GM19238 (cell line): Measurements from ENCODE around the gene APOC4.
"Not testable (repeated sequence)": the region's sequence is repeated elsewhere in the genome, so short reads cannot be mapped to it uniquely, and the experiment has no call there.

Experiments used
- DNase-seq: peaks from one replicate; pipeline ENCODE4 v3.0.0; 2011; ENCODE audit warnings: low spot score; ENCODE audit not compliant: insufficient read length

Gene APOC4

DNA sequence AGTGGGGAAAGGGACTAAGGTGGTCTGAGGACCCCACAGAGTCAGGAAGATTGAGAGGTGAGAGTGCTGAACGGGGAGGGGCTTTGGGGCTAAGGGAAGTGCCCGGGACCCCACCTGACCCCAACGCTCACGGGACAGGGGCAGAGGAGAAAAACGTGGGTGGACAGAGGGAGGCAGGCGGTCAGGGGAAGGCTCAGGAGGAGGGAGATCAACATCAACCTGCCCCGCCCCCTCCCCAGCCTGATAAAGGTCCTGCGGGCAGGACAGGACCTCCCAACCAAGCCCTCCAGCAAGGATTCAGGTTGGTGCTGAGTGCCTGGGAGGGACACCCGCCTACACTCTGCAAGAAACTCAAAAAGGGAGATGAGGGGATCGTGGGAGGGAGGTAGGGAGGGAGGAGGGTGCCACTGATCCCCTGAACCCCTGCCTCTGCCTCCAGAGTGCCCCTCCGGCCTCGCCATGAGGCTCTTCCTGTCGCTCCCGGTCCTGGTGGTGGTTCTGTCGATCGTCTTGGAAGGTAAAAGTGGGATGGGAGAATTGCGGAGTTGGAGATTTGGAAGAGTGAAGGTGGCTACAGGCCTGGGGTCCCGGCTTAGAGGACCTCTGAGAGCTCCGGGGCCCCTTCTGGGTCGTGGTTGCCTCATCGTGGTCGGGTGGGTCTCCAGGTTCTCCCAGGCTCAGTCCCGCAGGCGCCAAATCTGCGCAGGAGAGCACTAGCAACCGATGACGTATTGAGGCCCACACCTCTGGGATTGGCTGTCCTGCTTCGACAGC lies 27.4 kb upstream of the APOC4 start, which contains the start of gene APOC1:
Gene APOC1 (plus strand): TSS at position 176 of the 774 bp plus-strand sequence. CDS start 284 bp downstream, at position 460.
- peak; percentile 98 for DNase-seq

- DNase-seq = no peak
Observed at GRCh38 chr19:44924243-44924725, 17.8 kb upstream of the APOC4 start.

- no peak for DNase-seq
Observed at GRCh38 chr19:44925114-44925891, 16.7 kb upstream of the APOC4 start.

- DNase-seq = not testable (repeated sequence)
Observed at GRCh38 chr19:44926245-44927077, 15.6 kb upstream of the APOC4 start.

DNA sequence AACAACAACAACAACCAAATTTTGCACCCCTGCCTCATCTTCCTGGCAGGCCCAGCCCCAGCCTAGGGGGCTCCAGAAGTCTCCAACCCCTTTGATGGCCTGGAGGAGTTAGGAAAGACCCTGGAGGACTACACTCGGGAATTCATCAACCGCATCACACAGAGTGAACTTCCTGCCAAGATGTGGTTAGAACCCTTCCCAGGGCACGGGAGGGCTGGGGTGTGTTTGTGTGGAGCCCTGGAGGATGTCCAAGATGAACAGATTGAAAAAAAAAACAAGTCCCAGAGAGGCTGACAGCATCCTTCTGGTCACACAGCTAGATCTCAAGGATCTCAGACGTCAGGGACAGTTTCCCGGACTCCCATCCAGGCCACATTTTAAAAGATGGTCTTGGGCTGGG lies 14.3 kb upstream of the APOC4 start:
- no peak for DNase-seq

DNA sequence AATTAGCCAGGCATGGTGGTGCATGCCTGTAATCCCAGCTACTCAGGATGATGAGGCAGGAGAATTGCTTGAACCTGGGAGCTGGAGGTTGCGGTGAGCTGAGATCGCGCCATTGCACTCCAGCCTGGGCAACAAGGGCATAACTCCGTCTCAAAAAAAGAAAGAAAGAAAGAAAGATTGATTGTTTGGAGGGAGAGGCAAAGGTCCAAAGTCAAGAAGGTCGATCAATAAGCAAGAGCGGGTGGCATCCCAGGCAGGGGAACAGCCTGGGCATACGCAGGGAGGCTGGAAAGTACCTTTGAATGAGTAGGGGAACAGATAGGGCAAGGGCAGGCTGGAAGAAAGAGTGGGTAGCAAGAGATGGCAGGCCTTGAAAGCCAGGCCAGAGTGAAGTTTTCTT lies 11.9 kb upstream of the APOC4 start:
- DNase-seq = no peak

- DNase-seq = no peak
Observed at GRCh38 chr19:44931541-44931940, 10.5 kb upstream of the APOC4 start.

GRCh38 chr19:44939668-44940067 lies 2.4 kb upstream of the APOC4 start:
- DNase-seq = no peak

DNA sequence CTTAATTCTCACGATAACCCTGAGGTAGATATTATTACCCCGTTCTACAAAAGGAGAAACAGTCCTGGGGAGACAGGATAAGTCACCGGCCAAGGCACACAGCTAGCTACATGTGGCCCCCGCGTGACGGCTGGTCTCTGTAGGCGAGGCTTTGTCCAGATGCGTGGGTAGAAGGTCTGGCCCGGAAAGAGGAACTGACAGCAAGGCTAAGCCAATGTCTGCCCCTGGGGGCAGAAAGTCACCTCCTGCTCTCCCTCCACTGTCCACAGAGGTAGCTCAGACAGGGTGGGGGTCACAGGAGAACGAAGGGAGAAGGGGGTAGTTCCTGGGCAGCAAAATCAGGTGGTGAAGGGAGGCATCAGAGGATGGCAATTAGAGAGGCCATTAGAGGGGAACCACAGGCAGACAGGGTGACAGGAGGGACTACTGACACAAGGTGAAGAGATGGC lies 1.8 kb downstream of the APOC4 start:
- peak; percentile 59 for DNase-seq

- no peak for DNase-seq
Observed at GRCh38 chr19:44947041-44947581, 5.1 kb downstream of the APOC4 start.

DNA sequence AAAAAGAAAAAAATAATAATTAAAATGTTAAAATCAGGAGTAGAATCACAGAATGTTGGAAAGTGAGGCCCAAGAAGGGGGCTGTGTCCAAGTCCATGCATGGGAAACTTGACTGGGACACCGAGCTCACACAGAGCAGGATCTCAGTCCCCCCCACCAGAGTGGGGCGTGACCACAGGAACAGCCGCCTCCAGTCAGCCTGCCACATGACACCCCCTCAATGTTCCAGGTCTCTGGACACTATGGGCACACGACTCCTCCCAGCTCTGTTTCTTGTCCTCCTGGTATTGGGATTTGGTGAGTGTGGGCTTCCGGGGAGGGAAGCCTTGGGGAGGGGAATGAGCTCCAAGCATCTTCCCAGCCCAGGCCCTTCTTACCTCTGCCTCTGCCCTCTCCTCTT lies 6.2 kb downstream of the APOC4 start:
- no peak for DNase-seq

DNA sequence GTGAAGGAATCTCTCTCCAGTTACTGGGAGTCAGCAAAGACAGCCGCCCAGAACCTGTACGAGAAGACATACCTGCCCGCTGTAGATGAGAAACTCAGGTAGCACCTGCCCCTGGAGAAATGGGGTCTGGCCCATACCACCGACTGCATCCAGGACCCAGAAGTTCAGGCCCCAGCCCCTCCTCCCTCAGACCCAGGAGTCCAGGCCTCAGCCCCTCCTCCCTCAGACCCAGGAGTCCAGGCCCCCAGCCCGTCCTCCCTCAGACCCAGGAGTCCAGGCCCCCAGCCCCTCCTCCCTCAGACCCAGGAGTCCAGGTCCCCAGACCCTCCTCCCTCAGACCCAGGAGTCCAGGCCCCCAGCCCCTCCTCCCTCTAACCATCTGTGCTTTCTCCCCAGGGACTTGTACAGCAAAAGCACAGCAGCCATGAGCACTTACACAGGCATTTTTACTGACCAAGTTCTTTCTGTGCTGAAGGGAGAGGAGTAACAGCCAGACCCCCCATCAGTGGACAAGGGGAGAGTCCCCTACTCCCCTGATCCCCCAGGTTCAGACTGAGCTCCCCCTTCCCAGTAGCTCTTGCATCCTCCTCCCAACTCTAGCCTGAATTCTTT lies 6.8 kb downstream of the APOC4 start:
- DNase-seq = no peak

DNA sequence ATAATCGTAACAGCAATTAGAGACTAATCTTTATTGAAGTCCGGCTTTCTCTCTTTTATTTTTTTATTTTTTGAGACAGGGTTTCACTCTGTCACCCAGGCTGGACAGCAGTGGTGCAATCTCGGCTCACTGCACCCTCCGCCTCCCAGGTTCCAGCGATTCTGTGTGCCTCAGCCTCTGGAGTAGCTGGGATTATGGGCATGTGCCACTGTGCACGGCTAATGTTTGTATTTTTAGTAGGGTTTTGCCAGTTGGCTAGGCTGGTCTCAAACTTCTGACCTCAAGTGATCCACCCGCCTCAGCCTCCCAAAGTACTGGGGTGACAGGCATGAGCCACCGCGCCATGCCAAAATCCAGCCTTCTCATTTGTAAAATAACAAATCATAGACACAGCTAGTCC lies 7.5 kb downstream of the APOC4 start:
- no peak for DNase-seq

DNA sequence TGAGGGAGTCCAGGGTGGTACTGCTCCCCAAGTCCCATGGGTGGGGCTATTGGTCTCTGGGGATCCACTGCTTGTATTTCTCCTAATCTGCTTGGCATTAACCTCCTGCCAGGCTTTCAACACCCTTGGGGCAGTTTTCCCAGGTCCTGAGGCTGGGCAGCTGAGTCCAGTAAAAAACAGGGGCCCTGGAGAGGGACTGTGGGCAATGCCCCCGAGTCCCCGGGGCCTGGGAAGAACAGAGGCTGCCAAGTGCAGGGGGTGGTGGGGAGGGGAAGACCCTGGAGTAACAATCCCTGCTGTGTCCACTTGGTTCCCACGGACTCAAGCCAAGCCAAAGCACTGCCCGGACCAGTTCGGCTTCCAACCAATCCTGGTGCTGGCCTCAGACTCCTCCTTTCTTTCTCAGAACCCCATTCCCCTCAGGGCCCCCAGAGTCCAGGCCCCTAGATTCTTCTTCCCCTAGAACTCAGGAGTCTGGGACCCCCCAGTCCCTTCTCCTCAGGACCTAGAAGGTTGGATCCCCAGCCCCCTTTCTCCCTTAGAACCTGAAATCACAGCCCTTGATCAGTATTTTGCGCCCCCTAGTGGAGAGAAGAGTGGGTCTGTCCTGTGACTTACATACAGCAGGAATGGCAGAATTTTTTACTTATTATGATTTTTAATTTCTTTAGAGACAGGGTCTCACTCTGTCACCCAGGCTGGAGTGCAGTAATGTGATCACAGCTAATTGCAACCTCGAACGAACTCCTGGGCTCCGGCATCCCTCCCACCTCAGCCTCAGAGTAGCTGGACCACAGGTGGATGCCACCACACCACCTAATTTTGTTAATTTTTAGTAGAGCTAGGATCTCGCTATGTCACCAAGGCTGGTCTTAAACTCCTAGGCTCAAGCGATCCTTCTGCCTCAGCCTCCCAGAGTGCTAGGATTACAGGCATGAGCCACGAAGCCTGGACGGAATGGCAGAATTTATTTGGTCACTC lies 9.4 kb downstream of the APOC4 start:
- peak; percentile 55 for DNase-seq

GRCh38 chr19:44954278-44954648 lies 12.2 kb downstream of the APOC4 start:
- no peak for DNase-seq

DNA sequence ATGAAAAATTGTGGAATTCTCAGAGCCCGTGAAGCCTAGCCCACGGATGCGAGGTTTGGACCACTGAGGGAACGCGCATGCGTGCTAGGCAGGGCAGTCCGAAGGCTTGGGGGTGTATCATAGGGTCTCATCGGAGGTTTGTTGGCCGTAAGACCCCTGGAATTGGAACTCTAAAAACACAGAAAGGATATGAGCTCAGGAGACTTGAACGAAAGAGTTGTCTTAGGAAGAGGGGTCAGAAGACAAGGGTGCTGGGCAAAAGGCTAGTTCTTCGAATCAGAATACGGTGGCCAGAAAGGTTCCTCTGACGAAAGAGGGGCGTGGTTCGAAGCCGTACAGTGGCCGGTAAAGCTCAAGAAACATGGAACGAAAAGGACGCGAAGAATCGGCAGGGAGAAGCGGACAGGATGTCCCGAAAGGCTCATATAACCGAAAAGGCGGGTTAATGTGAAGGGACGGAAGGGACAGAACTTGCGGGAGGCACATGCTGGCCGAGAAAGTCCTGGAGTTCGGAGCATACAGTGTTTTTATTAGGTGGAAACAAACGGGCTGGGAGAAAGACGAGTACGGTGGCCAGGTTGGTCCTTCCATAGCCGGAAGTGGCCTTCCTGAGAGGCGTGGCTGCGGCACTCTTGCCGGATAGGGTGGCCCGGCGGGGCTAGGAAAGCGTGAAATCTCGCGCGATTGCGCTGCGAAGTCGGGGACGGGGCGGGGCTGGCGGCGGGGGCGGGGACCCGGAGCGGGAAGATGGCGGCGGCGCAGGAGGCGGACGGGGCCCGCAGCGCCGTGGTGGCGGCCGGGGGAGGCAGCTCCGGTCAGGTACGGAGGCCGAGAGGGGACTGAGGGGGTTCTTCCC lies 12.8 kb downstream of the APOC4 start, which contains the start of gene CLPTM1:
Gene CLPTM1 (plus strand): TSS at position 732 of the 856 bp plus-strand sequence. CDS start 16 bp downstream, at position 748.
- peak; percentile 93 for DNase-seq

GRCh38 chr19:44955505-44956439 lies 13.7 kb downstream of the APOC4 start:
- no peak for DNase-seq
